Measurements from ENCODE around the gene MAP3K10. TPM values are rescaled to one million over a fixed set of nuclear protein-coding genes. Genes with fewer than 3 reads are reported as not detected.

The MAP3K10 gene
- total RNA-seq, 1 experiment from 2014 or later: 255 TPM

DNA sequence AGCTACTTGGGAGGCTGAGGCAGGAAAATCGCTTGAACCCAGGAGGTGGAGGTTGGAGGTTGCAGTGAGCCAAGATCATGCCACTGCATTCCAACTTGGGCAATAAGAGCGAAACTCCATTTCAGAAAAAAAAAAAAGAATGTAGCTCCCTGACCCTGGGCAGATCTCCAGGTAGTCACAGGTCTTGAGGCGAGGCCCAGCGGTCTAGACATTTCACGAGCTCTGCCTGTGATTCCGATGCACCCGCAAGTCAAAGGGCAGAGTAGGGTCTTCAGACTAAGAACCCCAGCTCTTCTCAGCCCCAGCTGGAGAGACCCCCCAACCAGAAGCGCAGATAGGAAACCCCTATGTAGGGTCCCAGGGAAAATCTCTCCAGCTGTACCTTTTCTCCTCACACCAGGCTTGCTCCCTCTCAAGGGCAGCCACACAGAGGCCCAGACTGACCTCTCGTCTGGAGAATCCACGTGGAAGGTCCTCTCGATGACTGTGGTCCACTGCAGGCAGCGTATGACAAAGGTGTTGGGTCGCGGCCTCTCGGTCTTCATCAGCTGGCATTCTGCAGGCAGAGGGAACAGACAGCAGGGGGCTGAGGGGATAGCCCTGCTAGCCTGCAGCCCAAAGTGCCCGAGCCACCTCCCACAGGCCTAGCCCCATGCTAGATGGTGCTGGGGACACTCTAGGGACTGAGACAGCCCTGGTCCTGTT is 63.6 kb downstream of the MAP3K10 start:
- DNase-seq (ENCODE audit: low read depth, low spot score) (no peak), ATAC-seq (peak; percentile 10)
- Histone ChIP-seq H3K36me3 (ENCODE audit: control insufficient read depth, insufficient read depth, low read length) (peaks cover 54% of the 10 kb centered on the region), H3K4me3 (ENCODE audit: low read depth in 2 of 2, low read length in 2 of 2) (no peak overlapping the region), H3K27ac (ENCODE audit: low read length) (no peak overlapping the region), H3K27me3 (ENCODE audit: control insufficient read depth, insufficient read depth, low read length) (no peaks in the 10 kb centered on the region), H3K4me1 (ENCODE audit: control insufficient read depth, insufficient read depth, low read length) (peaks cover 12% of the 10 kb centered on the region), H3K9me3 (ENCODE audit: control insufficient read depth, insufficient read depth, low read depth, low read length) (no peaks in the 10 kb centered on the region)
- ChIA-PET POLR2A (interaction anchor here (0.6 to 0.7 kb wide), 3 partner anchors 134 to 883 kb away, joined by 3 to 7 read pairs (median 3); no protein-coding TSS in a partner anchor), CTCF (interaction anchor here (0.6 to 1.7 kb wide), 8 partner anchors 11 to 164 kb away, joined by 3 to 10 read pairs (median 6); partner anchors contain the start of gene ZNF780A)
- no peak for TF ChIP-seq SIN3A (IDR thresholded peaks at IDR 0.05; ENCODE audit: borderline replicate concordance, insufficient read depth, low read depth, low read length)
- in situ Hi-C loops (cut with HindIII; ENCODE audit: low pct_unique_long_range_greater_than_20kb, low sequenced_read_pairs) (no loop called here), intact Hi-C loops (cut with micrococcal nuclease; ENCODE audit: unreplicated experiment) (no loop called here)
- BruUV-seq (replicated peaks): no TSS peak

DNA sequence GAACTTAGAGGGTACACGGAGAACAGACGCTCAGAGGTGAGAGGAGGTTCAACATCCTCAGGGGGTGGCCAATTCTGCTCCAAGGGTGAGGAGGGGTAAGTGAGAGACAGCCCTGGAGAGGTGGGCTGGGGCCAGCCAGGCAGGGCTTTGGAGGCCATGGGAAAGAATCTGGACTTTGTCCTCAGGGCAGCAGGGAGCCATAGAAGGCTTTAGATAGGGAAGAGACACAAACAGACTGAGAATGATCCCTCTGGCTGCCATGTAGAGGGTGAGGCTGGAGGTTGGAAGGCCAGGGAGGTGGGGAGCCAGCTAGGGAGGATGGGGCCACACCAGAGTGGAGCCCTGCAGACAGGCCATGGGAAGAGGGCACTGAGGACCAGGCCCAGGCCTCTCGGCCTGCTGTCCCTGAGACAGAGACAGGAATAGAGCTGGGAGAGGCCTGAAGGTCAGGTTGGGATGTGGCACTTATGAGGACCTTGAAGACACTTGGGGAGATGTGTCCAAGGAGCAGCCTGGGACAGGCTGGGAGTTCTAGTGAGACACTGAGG is 64.5 kb downstream of the MAP3K10 start:
- Histone ChIP-seq H3K4me3 (ENCODE audit: low read depth in 2 of 2, low read length in 2 of 2) (no peak overlapping the region), H3K27ac (ENCODE audit: low read length) (no peak overlapping the region), H3K9me3 (ENCODE audit: control insufficient read depth, insufficient read depth, low read depth, low read length) (no peaks in the 10 kb centered on the region), H3K4me1 (ENCODE audit: control insufficient read depth, insufficient read depth, low read length) (peaks cover 12% of the 10 kb centered on the region), H3K36me3 (ENCODE audit: control insufficient read depth, insufficient read depth, low read length) (peaks cover 54% of the 10 kb centered on the region), H3K27me3 (ENCODE audit: control insufficient read depth, insufficient read depth, low read length) (no peaks in the 10 kb centered on the region)
- no peak for DNase-seq (ENCODE audit: low read depth, low spot score)
- CTCF ChIA-PET: interaction anchor here (0.7 to 2.4 kb wide), 5 partner anchors 14 to 94 kb away, joined by 3 to 15 read pairs (median 5); no protein-coding TSS in a partner anchor
- in situ Hi-C loops (cut with HindIII; ENCODE audit: low pct_unique_long_range_greater_than_20kb, low sequenced_read_pairs) (no loop called here), intact Hi-C loops (cut with micrococcal nuclease; ENCODE audit: unreplicated experiment) (no loop called here)
- TF ChIP-seq TCF7L2 (IDR thresholded peaks at IDR 0.05; ENCODE audit: low read depth, low read length): no peak
- TF ChIP-seq, protein P1, sequence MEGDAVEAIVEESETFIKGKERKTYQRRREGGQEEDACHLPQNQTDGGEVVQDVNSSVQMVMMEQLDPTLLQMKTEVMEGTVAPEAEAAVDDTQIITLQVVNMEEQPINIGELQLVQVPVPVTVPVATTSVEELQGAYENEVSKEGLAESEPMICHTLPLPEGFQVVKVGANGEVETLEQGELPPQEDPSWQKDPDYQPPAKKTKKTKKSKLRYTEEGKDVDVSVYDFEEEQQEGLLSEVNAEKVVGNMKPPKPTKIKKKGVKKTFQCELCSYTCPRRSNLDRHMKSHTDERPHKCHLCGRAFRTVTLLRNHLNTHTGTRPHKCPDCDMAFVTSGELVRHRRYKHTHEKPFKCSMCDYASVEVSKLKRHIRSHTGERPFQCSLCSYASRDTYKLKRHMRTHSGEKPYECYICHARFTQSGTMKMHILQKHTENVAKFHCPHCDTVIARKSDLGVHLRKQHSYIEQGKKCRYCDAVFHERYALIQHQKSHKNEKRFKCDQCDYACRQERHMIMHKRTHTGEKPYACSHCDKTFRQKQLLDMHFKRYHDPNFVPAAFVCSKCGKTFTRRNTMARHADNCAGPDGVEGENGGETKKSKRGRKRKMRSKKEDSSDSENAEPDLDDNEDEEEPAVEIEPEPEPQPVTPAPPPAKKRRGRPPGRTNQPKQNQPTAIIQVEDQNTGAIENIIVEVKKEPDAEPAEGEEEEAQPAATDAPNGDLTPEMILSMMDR (IDR thresholded peaks at IDR 0.05): no peak
- no TSS peak for BruUV-seq (replicated peaks)
- POLR2A ChIA-PET: interaction anchor here (1.2 kb wide), 1 partner anchor 9 kb away, joined by 3 read pairs; no protein-coding TSS in a partner anchor
- peak; percentile 3 for ATAC-seq

DNA sequence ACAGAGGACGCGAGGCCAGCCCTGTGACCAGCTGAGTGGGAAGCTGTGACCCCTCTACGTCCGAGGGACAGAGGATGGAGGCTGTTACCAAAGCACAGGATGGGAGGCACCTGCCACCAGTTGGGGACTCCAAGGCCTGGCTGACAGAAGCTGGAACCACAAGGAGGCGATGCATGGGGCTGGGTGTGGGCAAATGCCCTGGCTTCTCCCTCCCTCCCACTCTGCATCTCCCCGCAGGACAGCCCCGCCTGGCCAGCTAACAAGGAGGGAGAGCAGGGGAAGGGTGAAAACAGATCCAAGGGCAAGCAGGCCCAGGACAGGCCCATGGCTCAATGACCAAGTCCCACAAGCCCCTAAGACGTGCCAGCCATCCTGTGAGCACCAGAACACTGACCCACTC is 65.3 kb downstream of the MAP3K10 start:
- in situ Hi-C loops (cut with HindIII; ENCODE audit: low pct_unique_long_range_greater_than_20kb, low sequenced_read_pairs): no loop called here
- Histone ChIP-seq H3K4me1 (ENCODE audit: control insufficient read depth, insufficient read depth, low read length) (peaks cover 12% of the 10 kb centered on the region), H3K4me3 (ENCODE audit: low read depth in 2 of 2, low read length in 2 of 2) (no peak overlapping the region), H3K27ac (ENCODE audit: low read length) (no peak overlapping the region), H3K27me3 (ENCODE audit: control insufficient read depth, insufficient read depth, low read length) (no peaks in the 10 kb centered on the region), H3K36me3 (ENCODE audit: control insufficient read depth, insufficient read depth, low read length) (peaks cover 50% of the 10 kb centered on the region), H3K9me3 (ENCODE audit: control insufficient read depth, insufficient read depth, low read depth, low read length) (no peaks in the 10 kb centered on the region)
- BruUV-seq (replicated peaks): no TSS peak
- intact Hi-C loops (cut with micrococcal nuclease; ENCODE audit: unreplicated experiment): no loop called here
- CTCF ChIA-PET: interaction anchor here (0.6 to 2.4 kb wide), 6 partner anchors 10 to 816 kb away, joined by 3 to 15 read pairs (median 4); no protein-coding TSS in a partner anchor
- DNase-seq (ENCODE audit: low read depth, low spot score) (no peak), ATAC-seq (peak; percentile 5)
- POLR2A ChIA-PET: interaction anchor here (0.6 to 1.2 kb wide), 4 partner anchors 10 to 53 kb away, joined by 3 to 6 read pairs (median 4); no protein-coding TSS in a partner anchor
- TF ChIP-seq TCF7L2 (IDR thresholded peaks at IDR 0.05; ENCODE audit: low read depth, low read length) (no peak), SIN3A (IDR thresholded peaks at IDR 0.05; ENCODE audit: borderline replicate concordance, insufficient read depth, low read depth, low read length) (no peak), POLR2AphosphoS5 (IDR thresholded peaks at IDR 0.05; ENCODE audit: low read depth, low read length) (no peak)
- TF ChIP-seq, protein P1 (IDR thresholded peaks at IDR 0.05): no peak
- TF ChIP-seq, protein P2, sequence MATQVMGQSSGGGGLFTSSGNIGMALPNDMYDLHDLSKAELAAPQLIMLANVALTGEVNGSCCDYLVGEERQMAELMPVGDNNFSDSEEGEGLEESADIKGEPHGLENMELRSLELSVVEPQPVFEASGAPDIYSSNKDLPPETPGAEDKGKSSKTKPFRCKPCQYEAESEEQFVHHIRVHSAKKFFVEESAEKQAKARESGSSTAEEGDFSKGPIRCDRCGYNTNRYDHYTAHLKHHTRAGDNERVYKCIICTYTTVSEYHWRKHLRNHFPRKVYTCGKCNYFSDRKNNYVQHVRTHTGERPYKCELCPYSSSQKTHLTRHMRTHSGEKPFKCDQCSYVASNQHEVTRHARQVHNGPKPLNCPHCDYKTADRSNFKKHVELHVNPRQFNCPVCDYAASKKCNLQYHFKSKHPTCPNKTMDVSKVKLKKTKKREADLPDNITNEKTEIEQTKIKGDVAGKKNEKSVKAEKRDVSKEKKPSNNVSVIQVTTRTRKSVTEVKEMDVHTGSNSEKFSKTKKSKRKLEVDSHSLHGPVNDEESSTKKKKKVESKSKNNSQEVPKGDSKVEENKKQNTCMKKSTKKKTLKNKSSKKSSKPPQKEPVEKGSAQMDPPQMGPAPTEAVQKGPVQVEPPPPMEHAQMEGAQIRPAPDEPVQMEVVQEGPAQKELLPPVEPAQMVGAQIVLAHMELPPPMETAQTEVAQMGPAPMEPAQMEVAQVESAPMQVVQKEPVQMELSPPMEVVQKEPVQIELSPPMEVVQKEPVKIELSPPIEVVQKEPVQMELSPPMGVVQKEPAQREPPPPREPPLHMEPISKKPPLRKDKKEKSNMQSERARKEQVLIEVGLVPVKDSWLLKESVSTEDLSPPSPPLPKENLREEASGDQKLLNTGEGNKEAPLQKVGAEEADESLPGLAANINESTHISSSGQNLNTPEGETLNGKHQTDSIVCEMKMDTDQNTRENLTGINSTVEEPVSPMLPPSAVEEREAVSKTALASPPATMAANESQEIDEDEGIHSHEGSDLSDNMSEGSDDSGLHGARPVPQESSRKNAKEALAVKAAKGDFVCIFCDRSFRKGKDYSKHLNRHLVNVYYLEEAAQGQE (IDR thresholded peaks at IDR 0.05; ENCODE audit: insufficient read depth in 1 of 2, low read depth in 2 of 2, low read length in 1 of 2): no peak

Data from Panc1 (cell line).